ENCODE measurements around the gene FANCB.

DNA sequence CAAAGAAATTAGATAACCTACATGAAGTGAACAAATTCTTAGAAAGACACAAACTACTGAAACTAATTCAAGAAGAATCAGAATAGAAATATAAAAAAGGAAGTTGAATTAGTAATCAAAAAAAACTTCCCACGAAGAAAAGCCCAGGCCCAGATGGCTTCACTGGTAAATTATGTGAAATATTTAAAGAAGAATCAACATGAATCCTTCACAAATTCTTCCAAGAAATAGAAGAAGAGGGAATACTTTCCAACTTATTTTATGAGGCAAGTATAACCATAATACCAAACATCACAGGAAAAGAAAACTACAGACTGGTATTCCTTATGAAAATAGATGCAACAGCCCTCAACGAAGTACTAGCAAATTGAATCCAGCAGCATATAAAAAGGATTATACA is 31.0 kb upstream of the FANCB start:
- TF ChIP-seq GABPA (IDR thresholded peaks at IDR 0.05; ENCODE audit: borderline replicate concordance, insufficient read depth, low read length) (no peak), POLR2AphosphoS5 (IDR thresholded peaks at IDR 0.05; ENCODE audit: low read depth, low read length) (no peak), SIN3A (conservative IDR thresholded peaks at IDR 0.05 in 1 of 2, IDR thresholded peaks at IDR 0.05 in 1 of 2; ENCODE audit: low read depth in 1 of 2, low read length in 2 of 2) (no peak), POLR2A (IDR thresholded peaks at IDR 0.05; ENCODE audit: control extremely low read depth in 1 of 2, low read depth in 2 of 2, low read length in 2 of 2) (no peak), MAX (IDR thresholded peaks at IDR 0.05) (no peak), RBBP5 (IDR thresholded peaks at IDR 0.05; ENCODE audit: borderline replicate concordance, low read depth, low read length) (no peak), CHD2 (IDR thresholded peaks at IDR 0.05; ENCODE audit: low read length) (no peak), JUN (IDR thresholded peaks at IDR 0.05; ENCODE audit: low read depth, low read length) (no peak)
- TF ChIP-seq, protein P1, sequence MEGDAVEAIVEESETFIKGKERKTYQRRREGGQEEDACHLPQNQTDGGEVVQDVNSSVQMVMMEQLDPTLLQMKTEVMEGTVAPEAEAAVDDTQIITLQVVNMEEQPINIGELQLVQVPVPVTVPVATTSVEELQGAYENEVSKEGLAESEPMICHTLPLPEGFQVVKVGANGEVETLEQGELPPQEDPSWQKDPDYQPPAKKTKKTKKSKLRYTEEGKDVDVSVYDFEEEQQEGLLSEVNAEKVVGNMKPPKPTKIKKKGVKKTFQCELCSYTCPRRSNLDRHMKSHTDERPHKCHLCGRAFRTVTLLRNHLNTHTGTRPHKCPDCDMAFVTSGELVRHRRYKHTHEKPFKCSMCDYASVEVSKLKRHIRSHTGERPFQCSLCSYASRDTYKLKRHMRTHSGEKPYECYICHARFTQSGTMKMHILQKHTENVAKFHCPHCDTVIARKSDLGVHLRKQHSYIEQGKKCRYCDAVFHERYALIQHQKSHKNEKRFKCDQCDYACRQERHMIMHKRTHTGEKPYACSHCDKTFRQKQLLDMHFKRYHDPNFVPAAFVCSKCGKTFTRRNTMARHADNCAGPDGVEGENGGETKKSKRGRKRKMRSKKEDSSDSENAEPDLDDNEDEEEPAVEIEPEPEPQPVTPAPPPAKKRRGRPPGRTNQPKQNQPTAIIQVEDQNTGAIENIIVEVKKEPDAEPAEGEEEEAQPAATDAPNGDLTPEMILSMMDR (IDR thresholded peaks at IDR 0.05; ENCODE audit: control extremely low read depth in 1 of 3, insufficient read depth in 1 of 3, low read depth in 1 of 3, low read length in 3 of 3) = no peak

Data from H1 (cell line).